CD4-positive, alpha-beta T cell treated with Interleukin-12 subunit alpha and Interleukin-12 subunit beta, for 1 hour (primary cell): Measurements from ENCODE around the gene PTPRR.
"Not testable (repeated sequence)": the region's sequence is repeated elsewhere in the genome, so short reads cannot be mapped to it uniquely, and the experiment has no call there.

Experiments used
- DNase-seq: peaks from one replicate; pipeline ENCODE4 v3.0.0-alpha.2; 2020

The PTPRR gene

GRCh38 chr12:70736351-70737133 lies 184.0 kb downstream of the PTPRR start:
- no peak for DNase-seq

DNA sequence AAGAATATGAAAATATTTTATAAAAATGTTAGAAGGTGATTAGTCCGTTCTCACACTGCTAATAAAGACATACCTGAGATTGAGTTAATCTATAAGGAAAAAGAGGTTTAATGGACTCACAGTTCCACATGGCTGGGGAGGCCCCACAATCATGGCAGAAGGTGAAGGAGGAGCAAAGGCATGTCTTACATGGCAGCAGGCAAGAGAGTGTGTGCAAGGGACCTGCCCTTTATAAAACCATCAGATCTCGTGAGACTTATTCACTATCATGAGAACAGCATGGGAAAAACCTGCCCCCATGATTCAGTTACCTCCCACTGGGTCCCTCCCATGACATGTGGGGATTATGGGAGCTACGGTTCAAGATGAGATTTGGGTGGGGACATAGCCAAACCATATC lies 185.3 kb downstream of the PTPRR start:
- not testable (repeated sequence) for DNase-seq

DNA sequence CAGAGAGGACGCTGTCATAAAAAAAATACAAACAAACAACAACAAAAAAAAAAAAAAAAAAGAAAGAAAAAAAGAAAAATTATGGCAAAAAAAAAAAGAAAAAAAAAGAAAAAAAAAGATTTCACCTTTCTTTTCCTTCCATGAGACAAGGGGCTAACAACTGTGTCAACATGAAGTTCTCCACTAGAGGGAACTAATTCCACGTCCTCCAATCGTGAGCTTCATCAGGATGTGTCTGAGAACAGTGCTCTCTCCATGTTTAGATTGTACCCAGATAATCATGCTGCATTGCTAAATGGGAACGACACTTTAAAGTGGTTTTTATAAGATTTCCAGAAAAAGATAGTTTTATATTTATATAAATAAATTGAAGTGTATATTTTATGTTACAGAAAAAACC lies 187.2 kb downstream of the PTPRR start:
- DNase-seq: peak; percentile 32

DNA sequence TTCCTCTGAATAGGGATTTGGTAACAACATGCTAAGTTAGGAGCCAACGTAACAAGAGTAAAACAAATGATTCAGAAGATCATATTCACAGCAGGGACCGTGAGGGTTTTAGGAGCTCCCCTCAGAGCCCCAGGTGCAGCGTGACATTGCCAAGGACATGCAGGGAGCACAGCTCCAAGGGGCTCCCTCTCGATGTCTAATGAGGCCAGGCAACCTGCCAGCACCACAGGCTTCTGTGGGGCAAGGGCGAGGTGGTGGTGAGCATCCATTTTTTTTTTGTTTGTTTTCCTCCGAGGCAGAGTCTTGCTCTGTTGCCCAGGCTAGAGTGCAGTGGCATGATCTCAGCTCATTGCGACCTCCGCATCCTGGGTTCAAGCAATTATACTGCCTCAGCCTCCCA lies 188.3 kb downstream of the PTPRR start:
- DNase-seq: no peak

DNA sequence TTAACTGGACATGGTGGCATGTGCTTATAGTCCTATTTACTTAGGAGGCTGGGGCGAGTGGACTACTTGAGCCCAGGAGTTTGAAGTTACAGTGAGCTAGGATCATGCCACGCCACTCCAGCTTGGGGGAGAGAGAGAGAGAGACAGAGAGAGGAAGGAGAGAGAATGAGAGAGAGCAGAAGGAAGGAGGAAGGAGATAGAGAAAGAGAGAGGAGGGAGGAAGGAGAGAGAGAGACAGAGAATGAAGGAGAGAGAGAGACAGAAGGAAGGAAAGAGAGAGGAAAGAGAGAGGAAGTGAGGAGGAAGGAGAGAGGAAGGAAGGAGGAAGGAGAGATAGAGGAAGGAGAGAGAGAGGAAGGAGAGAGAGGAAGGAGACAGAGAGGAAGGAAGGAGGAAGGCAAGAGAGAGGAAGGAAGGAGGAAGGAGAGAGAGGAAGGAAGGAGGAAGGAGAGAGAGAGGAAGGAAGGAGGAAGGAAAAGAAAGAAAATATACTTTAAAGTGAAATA lies 189.8 kb downstream of the PTPRR start:
- no peak for DNase-seq

DNA sequence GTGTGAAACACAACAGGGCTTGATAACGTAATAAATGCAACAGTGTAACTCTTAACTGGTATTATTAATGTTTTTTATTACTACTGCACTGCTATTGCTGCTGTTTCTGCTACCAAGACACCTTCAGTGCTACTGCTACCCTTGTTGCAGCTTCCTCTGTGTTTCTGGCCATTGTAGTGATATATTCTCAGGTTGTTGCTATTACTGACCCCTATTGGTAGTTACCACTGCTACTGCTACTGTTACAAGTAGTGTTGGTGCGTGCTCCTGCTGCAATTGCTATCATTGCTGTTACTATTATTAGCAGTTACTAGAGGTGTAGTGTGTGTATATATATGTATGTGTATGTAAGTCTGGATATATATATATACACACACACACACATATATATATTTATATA lies 196.1 kb downstream of the PTPRR start:
- no peak for DNase-seq

GRCh38 chr12:70722584-70723343 lies 197.8 kb downstream of the PTPRR start:
- DNase-seq: peak; percentile 24

DNA sequence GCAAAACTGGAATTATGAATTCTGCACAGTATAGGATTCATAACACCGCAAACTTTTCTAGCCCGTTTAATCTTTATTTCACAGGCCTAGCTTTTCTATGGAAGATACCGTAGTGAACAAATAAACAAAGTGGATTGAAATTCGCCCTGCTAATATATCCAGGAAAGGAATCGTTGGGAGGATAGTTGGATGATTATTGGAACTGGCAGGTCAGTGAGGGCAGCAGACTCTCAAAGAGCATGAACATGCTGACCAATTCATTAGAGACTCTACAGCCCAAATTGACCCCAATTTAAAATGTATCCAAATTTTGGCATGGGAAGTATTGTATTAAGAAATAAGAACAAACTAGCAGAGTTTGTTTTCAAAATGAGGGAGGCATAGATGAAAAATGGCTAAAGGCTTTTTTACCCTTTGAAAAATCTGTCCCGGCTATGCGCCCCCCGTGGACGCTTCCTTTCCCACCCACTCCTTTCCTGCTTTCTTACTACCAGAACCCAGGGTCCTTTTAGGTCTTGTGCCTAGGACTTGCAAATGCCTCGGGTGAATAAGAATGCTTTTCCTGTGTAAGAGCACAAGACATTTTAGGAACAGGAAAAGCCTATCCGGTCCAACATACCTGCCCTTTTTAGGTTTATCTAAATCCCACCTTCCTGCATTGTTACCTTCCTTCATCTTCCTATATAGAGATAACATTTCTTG lies 198.7 kb downstream of the PTPRR start:
- no peak for DNase-seq

GRCh38 chr12:70721216-70721615 lies 199.3 kb downstream of the PTPRR start:
- no peak for DNase-seq

DNA sequence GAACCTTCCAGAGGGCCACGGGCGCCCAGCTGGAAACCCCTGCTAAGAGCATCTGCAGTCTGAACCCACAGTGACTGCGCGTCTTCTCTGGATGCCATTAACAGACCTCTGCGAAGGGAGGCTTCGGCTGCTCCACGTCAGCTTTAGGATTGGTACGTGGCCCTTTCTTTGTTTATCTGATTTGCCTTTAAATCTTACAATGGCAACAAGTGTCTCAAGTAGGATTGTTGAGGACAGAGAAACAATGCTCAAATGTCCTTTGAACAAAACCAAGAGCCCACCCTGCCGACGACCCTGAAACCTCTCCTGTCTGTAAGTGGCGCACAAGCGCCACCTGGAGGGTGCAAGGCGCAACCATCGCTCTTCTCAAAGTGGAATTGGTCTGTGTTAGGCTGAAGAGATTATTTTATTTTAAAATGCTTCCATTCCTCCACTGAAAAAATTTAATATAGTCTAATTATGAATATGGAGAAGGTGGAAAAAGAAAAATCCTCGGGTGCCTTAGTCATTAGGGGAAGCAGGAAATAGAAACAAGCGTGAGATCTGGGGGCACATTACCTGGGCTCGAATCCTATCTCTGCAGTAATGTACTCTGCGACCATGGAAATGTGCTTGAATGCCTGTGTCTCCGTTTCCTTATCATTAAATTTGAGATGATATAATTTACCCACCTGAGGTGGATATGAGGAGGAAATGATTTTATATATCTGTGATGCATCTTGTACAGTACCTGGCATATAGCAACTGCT lies 200.7 kb downstream of the PTPRR start:
- peak; percentile 30 for DNase-seq

- no peak for DNase-seq
These were observed 201.5 kb downstream of the PTPRR start for GRCh38 chr12:70719071-70719470.

DNA sequence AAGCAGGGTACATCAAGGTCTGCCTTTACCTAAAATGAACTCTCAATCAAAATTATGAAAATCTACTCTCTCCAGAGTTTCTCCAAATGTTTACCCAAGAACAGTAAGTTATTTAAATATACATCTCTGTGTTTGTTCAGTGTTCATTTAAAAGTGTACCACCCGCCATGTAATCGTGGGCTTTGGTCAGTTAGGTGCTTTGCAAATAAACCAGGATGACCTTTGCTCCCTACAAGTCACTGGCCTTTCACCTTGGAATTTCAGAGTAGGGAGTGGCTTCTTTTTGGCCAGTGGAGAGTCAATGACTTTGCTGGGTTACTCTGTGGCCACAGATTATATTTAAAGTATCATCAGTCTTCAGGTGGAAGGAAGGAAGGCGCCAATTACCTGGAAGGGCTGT lies 208.7 kb downstream of the PTPRR start:
- no peak for DNase-seq

- DNase-seq: no peak
These were observed 211.5 kb downstream of the PTPRR start for GRCh38 chr12:70709022-70709421.

DNA sequence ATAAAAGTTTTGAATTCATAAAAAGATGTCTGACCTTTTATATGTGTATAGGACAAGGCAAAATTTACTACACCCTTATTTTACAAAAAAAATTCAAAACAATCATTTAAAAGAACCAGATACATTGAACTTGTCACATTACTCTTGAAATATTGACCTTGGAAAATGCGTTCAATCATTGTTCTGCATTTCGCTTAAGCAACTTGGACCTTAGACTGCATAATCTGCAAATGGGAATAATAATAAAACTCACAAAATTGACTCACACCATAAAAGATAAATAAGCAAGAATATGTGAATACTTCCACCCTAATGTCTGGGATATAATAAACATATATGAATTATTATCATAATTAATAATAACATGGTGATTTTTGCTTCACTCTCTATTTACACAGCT lies 213.9 kb downstream of the PTPRR start:
- DNase-seq: no peak

DNA sequence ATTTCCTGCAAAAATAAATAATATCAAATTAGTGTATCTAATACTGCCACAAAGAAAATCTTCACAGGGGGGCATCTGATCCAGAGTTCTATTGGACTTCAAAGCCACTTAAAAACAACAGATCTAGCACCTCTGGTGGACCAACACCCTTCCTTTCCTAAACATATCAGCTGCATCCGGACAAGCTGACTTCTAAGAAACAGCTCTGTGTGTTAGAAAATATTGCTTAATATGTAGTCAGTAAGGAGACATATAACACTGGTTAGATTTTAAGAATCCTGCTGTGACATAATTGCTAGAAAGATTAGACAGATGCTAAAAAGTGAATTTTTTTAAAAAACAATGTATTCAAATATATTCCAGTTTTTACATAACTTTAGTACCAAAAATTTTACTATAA lies 222.2 kb downstream of the PTPRR start:
- no peak for DNase-seq

- no peak for DNase-seq
These were observed 225.0 kb downstream of the PTPRR start for GRCh38 chr12:70695361-70696023.

- no peak for DNase-seq
These were observed 227.8 kb downstream of the PTPRR start for GRCh38 chr12:70692681-70693288.

GRCh38 chr12:70691018-70691672 lies 229.4 kb downstream of the PTPRR start:
- DNase-seq: no peak

DNA sequence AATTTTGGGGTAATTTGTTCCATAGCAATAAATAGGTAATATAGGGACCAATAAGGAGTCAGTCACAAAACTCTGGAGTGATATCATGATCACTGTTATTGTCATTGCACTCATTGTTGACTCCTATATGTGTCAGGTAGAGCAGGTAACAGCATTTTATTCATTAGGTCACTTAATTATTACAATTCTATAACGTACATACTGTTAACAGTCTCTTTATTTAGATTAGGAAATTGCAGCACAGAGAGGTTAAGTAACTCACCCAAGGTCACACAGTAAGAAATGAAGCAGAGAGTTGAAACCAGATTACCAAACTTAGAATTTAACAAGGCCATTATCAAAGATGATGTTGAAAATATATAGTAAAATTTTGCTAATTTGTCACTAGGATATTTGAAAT lies 233.6 kb downstream of the PTPRR start:
- no peak for DNase-seq

GRCh38 chr12:70686299-70686698 lies 234.2 kb downstream of the PTPRR start:
- DNase-seq: no peak

DNA sequence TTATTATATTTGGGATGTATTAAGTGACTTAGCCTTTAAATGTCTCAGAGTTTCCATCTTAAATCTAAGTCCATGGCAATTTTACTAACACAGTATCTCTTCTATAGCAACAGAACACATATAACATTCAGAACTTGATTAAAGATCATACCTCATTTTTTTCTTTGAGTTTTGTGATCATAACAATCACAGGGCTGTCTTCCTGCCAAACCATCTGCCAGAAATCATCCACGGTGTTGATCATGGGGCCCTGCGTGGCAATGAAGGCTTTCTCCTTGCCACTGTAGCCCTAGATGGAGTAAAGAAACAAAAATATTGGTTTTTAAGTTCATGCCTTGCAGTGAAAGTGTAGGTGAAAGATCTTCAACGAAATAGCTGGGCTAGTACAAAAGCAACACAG lies 236.6 kb downstream of the PTPRR start:
- DNase-seq: no peak
